CD4-positive, alpha-beta T cell treated with Interleukin-1 beta for 1 hour (primary cell): ENCODE measurements around the gene ZKSCAN4.
A peak's percentile ranks its signal among the peaks of the same experiment; 100 is the strongest.

Experiments used
- DNase-seq, 2 donors: peaks; one replicate each; pipeline ENCODE4 v3.0.0-alpha.2; 2020 to 2022

ZKSCAN4 gene

GRCh38 chr6:28248916-28249315 lies 3.2 kb downstream of the ZKSCAN4 start:
- DNase-seq = no peak

- DNase-seq = no peak
These were observed 6.7 kb downstream of the ZKSCAN4 start for GRCh38 chr6:28245206-28245941.

GRCh38 chr6:28243946-28244345 lies 8.1 kb downstream of the ZKSCAN4 start:
- no peak for DNase-seq

DNA sequence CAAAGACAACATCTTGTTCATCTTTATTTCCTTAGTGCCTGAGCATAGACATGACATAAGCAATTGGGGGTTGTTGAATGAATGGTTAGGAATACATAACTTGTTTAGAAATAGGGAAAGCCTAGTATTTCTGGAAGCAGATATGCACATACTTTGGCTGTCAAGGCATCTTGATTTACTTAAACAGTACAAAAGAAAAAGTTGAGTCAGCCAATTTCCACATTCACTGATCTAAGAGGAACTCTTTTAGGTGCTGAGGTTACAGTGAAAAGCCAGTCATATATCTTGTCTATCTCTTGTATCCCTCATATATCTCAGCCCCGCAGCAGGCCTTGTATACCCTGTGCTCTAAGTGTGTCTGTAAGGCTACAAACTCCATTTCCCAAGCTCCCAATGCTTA lies 11.6 kb downstream of the ZKSCAN4 start:
- no peak for DNase-seq

DNA sequence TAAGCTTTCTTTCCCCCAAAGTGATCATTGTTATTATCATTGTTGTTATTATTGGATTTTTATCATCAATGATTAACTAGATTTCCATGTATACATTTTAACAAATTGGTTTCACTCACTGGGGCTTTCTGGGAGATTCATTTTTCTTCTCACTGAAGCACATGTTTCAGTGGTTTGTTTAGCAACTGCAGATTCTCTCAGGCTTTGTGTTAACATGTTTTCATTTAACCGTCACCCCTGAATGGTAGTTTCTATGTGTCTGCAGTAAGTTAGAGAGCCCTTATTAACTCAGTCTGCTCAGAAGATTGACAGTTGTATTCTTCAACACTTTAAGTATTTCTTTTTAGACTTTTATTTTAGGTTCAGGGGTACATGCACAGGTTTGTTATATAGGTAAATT lies 12.4 kb downstream of the ZKSCAN4 start:
- DNase-seq = no peak

DNA sequence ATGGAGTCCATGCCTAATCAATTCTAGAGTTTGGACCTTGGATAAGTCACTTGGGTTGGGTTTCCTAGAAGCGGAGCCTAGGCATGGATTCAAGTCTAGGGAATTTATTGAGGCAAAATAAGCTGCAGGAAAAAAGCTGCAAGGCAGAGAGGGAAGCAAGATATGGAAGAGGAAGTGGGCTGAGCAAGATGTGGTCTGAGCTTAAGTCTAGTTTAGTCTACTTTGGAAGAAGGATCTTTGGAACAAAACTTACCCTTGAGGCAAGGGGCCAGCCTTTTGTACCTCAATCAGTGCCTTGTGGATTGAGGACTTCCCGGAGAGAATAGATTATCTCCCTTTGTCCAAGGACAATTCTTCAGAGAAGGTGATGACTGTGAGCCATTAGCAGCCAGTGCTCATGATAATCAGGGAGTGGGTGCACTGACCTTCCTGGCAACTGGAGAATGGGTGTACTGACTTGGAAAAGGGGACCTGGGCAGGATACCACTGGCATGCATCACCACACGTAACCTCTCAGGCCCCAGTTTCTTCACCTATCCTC lies 16.1 kb downstream of the ZKSCAN4 start:
- DNase-seq = no peak

GRCh38 chr6:28232785-28233184 lies 19.3 kb downstream of the ZKSCAN4 start:
- no peak for DNase-seq

- DNase-seq = no peak
These were observed 25.6 kb downstream of the ZKSCAN4 start for GRCh38 chr6:28226460-28226859.

- peak; percentile 57 to 73 for DNase-seq
These were observed 26.8 kb downstream of the ZKSCAN4 start, which contains the start of gene ZSCAN9 for GRCh38 chr6:28225056-28225834. Gene ZSCAN9, plus strand, starts transcription at chr6:28225275. Its CDS starts 1,810 bp downstream, at chr6:28227085.

DNA sequence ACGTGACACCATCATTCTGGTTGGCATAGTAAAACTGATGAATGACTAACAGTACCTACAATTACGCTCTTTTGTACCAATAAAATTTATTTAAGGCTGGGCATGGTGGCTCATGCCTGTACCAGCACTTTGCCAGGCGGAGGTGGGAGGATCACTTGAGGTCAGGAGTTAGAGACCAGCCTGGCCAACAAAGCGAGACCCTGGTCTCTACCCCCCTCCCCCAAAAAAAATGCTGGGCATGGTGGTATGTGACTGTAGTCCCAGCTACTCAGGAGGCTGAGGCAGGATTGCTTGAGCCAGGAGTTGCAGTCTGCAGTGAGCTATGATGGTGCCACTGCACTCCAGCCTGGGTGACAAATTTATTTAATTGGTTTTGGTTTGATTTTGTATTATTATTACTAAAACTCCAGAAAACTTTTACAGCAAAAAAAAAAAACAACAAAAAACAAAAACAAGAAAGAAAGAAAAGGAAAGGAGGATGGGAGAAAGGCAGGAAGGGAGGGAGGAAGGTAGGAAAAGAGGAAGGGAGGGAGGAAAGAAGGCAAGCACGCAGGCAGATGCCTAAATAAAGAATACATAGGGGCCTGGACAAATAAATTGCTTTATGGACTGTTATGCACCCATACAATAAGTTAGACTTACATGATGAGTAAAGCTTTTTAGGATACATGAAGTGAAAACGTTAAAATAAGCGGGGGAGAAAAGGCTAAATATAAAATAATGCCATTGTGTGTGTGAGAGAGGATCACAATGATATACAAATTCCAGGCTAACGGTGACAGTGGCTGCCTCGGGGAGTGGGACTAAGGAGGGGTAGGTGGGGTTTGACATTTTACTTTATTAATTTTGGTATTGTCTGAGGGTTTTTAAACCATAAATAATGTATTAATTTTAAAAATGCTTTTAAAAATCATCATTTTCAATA lies 27.7 kb downstream of the ZKSCAN4 start:
- DNase-seq = no peak

DNA sequence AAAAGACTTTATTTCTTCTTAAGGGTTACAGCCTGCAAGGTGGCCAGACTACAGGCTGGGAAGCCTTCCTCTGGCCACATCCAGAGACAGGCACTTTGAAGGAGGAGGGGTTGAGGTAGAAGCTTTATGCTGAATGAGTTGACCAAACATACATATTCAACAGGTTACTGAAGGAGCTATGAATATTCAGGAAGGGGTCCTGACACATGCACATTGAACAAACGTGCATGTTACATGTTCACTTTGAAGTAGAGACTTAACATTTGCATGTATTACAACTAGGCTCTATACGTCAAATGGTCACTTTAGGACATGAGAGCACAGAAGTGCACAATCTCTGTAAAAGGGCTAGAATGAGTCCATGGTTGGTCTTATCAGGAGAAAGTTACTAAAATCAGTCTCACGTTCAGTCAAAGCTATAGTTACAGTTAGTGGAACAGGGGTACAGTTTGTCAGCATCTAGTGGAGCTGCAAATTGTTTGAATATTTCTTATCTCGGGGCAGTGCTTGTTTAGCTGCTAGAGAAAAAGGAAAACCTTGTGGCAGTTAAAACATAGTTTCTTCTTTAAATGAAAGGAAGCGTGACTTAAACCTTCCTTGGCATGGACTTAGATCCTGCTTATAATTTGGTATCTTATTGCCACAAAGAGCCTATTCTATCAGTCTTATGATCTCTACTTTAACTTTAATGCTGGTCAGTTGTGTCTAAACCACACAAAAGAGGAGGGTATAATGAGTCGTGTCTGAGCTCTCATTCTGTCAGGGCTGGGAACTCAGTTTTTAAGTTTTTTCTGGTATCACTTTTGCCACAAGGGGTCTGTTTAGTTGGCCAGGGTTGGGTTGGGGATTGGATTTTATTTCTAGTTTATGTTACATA lies 31.6 kb downstream of the ZKSCAN4 start:
- no peak for DNase-seq

DNA sequence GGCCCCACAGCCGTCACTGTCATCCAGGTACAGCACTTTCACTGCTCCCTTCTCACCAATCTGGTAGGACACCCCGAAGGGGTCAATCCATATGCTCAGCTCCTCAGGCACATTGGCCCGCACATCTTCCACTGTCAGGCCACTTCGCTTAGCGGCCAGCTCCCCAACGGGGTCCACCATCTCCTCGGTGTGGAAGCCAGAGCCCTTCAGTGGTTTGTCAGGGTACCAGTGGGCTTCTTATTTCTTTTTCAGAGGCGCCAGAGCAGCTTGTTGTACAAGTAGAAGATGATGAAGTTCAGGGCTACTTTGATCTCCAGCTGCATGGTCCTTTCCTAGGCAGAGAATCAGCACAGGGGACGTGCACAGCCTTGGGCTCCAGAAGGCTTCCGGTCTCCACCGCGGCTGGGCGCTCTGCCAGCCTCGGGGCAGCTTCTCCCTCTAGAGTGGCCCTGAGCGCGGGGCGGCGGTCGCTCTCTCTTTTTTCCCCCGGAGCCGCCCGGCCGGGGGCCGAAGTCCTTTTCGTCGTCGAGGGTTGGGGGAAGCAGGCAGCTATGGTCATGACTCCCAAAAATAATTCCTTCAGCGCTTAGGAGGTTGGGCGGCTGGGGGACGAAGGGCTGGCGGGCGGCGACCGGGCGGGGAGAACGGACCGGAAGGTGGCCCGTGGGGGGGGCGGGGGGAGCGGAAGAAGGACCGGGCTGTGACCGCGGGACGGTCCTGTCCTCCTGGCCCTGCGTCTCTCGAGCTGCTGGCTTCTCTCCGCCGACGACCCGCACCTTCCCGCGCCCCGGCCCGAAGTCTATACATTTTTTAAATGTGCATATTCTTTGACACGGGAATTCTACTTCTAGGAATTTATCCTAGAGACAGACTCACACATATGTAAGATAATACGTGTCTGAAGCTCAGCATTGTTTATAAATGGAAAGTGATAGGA lies 33.5 kb downstream of the ZKSCAN4 start:
- peak in 1 of 2 donors; percentile 27 for DNase-seq

DNA sequence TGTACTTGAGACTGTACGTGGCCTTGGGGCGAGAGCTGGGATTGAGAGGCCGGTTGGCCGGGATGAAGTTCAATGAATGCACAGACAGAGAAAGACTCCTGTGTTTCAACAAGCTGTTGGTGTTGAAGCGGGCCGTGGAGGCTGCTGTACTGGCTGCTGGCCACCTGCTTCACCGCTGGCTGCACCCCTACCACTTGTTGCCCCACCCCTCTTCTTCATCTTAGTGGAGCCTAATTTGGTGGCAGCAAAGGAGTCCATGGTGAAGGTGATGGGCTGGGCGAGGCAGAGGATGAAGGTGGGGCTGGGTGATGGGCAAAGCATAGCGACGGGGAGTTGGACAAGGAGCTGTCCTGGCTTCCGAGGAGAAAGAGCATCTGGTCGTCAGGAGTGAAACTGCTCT lies 34.2 kb downstream of the ZKSCAN4 start:
- no peak for DNase-seq

DNA sequence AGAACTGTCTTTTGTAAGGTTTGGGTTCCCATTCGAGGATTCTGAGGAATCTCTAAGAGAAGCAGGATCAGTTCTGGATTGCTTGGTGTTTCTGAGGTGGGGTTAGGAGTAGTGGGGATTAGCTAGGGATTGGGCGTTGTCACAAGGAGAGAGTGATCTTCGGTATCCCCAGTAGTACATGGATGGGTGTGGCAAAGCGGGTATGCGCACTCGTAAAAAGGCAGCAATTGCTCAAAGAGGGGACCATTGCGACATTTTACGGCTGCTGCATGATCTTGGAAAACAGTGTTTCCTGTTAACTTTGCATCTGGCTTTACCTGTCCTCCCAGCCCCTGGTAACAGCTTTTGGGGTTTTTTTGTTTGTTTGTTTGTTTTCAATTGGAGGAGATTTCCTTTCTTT lies 36.6 kb downstream of the ZKSCAN4 start:
- no peak for DNase-seq

DNA sequence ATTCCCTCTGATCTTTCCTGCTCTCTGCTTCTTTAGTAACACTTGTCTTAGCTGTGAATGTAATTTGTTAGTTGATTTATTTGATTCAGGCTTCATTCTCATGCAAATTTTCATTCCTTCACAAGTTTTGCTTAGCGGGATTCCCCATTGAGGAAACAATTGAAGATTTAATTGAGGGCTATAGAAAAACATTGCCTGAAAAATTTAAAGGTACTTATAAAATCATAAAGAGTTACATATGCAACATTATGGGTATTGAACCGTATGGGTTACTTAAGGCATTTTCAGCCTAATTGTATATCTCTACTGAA lies 38.9 kb downstream of the ZKSCAN4 start:
- DNase-seq = no peak

DNA sequence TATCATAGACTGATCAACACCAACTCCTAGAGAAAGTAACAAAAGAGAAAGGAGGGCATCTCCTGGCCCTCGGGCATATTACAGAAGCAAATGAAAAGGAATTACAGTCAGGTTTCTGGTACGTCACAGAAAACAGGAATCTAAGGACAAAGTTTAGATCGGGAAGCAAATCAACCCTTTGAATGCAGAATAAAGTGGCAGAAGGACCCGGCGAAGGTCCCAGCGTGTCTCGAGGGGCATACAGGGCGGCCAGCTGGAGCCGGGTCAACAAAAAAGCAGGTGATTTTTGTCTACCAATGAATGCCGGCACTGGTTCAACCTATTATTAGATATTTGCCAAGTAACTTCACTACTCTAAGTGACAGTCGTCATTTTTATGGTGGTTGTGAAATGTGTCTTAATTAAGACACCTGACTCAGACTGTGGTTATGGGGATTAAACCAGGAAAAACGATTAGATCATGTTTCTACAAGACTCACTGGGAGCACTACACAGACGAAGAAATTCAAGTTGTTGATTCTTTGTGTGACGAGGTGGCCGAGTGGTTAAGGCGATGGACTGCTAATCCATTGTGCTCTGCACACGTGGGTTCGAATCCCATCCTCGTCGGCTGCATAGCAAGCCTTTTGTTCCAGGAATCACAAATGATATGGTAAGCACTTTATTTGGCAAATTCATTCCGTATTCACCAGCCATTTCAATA lies 39.4 kb downstream of the ZKSCAN4 start:
- DNase-seq = no peak

- DNase-seq = no peak
These were observed 40.1 kb downstream of the ZKSCAN4 start for GRCh38 chr6:28211840-28212509.

- no peak for DNase-seq
These were observed 42.1 kb downstream of the ZKSCAN4 start for GRCh38 chr6:28209753-28210535.
